Measurements from ENCODE around the gene ADGRA1. TPM values are rescaled to one million over a fixed set of nuclear protein-coding genes. Genes with fewer than 3 reads are reported as not detected.

The ADGRA1 gene
- total RNA-seq, 4 donors from 2014 or later: under 0.01 TPM; not detected in 3

DNA sequence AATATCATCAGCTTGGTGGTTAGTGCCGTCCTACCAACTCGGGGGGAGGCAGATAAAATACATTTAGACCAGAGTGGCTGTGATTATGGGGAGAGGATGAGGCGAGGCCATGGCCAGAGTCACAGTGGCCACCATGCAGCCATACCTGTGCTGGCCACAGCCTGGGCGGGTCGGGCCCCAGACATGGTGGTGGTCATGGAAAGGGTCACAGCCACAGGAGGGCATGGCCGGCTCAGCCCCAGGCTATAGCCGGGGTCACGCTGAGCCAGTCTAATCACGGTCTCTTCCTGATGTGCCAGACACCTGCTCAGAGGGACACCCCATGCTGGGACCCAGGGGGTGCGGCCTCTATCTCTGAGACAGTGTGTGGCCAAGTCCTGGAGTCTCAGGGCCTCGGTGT is 10.2 kb downstream of the ADGRA1 start:
- Histone ChIP-seq H3K9me3 (no peaks in the 10 kb centered on the region), H3K4me1 (peaks cover 0 to 8% (median 0%) of the 10 kb centered on the region in 4 donors), H3K36me3 (no peaks in the 10 kb centered on the region), H3K4me3 (no peak overlapping the region), H3K27me3 (peaks cover 0 to 47% of the 10 kb centered on the region in 2 donors), H3K27ac (no peak overlapping the region)
- no peak for DNase-seq (ENCODE audit: low spot score in 2 of 2)
- no peak for TF ChIP-seq EP300 (IDR thresholded peaks at IDR 0.05)
- no peak for TF ChIP-seq POLR2A (IDR thresholded peaks at IDR 0.05)
- TF ChIP-seq, protein P1, sequence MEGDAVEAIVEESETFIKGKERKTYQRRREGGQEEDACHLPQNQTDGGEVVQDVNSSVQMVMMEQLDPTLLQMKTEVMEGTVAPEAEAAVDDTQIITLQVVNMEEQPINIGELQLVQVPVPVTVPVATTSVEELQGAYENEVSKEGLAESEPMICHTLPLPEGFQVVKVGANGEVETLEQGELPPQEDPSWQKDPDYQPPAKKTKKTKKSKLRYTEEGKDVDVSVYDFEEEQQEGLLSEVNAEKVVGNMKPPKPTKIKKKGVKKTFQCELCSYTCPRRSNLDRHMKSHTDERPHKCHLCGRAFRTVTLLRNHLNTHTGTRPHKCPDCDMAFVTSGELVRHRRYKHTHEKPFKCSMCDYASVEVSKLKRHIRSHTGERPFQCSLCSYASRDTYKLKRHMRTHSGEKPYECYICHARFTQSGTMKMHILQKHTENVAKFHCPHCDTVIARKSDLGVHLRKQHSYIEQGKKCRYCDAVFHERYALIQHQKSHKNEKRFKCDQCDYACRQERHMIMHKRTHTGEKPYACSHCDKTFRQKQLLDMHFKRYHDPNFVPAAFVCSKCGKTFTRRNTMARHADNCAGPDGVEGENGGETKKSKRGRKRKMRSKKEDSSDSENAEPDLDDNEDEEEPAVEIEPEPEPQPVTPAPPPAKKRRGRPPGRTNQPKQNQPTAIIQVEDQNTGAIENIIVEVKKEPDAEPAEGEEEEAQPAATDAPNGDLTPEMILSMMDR (IDR thresholded peaks at IDR 0.05): no peak
- WGBS, 2 donors: 87 to 91% methylated on average over 8 of the region's 11 CpGs

DNA sequence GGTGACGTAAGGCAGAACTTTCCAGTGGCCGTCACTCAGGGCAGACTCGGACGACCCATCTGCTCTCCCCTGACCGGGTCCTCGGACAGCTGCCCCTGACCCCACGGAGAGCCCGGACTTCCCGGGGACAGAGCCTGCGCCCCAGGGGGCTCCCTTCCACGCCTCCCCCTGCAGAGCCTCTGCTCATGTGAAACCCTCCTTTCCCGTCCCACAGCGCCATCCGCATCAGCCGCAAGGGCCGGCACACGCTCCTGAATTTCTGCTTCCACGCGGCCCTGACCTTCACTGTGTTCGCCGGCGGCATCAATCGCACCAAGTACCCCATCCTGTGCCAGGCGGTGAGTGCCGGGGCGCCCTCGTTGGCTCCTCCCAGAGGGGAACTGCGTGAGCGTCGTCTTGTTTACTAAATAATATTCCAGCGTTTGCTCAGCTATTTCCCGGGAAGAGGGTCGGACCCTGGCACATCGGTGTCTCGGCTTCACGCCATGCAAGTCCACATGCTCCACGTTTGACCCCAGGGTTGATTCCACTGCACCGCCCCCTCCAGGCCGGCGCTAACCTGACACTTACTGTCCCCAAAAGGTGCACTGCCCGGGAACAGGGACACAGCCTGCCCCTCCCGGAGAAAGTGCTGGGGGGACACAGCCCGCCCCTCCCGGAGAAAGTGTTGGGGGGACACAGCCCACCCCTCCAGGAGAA is 10.9 kb downstream of the ADGRA1 start:
- no peak overlapping the region for H3K27ac ChIP-seq
- H3K9me3 ChIP-seq: no peaks in the 10 kb centered on the region
- TF ChIP-seq POLR2A (IDR thresholded peaks at IDR 0.05) (no peak), EP300 (IDR thresholded peaks at IDR 0.05) (no peak)
- TF ChIP-seq, protein P1 (IDR thresholded peaks at IDR 0.05): no peak
- no peak for DNase-seq (ENCODE audit: low spot score in 2 of 2)
- no peaks in the 10 kb centered on the region for H3K36me3 ChIP-seq
- peaks cover 0 to 48% of the 10 kb centered on the region in 2 donors for H3K27me3 ChIP-seq
- H3K4me1 ChIP-seq: peaks cover 0 to 8% (median 0%) of the 10 kb centered on the region in 4 donors
- WGBS, 2 donors: 78 to 81% methylated on average over 40 to 44 of the region's 44 CpGs
- H3K4me3 ChIP-seq: no peak overlapping the region

DNA sequence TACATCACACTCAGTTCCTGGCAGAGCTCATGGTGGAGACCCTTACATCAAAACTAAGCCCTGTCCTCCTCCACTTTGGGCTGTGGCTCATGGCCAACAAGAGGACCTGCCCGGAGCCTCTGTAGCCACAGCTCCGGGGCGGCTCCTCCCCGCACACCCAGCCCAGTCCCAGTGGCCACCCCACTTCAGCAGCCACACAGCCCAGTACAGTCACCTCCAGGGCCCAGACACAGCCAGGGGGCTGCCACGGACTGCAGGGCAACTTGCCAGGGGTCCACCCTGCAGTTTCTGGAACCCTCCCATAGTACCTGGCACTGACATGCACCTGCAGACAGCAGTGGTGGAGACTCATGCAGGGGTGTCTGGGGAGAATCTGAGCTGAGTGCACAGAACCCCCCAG is 11.8 kb downstream of the ADGRA1 start:
- no peak overlapping the region for H3K27ac ChIP-seq
- H3K4me1 ChIP-seq: peaks cover 0 to 10% (median 0%) of the 10 kb centered on the region in 4 donors
- peaks cover 0 to 52% of the 10 kb centered on the region in 2 donors for H3K27me3 ChIP-seq
- no peaks in the 10 kb centered on the region for H3K36me3 ChIP-seq
- no peaks in the 10 kb centered on the region for H3K9me3 ChIP-seq
- no peak overlapping the region for H3K4me3 ChIP-seq
- DNase-seq (ENCODE audit: low spot score in 2 of 2): no peak
- TF ChIP-seq EP300 (IDR thresholded peaks at IDR 0.05) (no peak), POLR2A (IDR thresholded peaks at IDR 0.05) (no peak)
- TF ChIP-seq, protein P1 (IDR thresholded peaks at IDR 0.05): no peak
- 34 to 88% methylated on average over 2 to 3 of the region's 5 CpGs for WGBS, 2 donors

DNA sequence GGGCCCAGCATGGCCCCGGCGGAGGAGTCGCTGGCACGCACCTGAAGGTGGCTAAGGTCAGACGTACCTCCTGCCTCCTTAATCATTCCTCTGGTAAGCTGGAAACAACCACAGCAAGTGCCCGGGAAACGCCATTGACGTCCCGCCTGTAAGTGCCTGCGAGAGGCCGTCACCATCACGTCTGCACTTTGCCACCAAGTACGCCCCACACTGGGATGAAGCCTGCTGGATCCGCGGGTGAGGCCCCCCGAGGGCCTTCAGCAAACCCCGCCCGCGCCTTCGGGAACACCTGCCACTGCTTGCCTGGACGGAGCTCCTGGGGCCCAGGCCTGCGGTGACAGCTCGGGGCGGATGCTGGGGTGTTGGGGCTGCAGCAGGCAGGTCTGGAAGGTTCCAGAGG is 12.5 kb downstream of the ADGRA1 start:
- DNase-seq (ENCODE audit: low spot score in 2 of 2): no peak
- Histone ChIP-seq H3K4me3 (no peak overlapping the region), H3K4me1 (peaks cover 0 to 13% (median 0%) of the 10 kb centered on the region in 4 donors), H3K9me3 (no peaks in the 10 kb centered on the region), H3K27ac (no peak overlapping the region), H3K36me3 (no peaks in the 10 kb centered on the region), H3K27me3 (peaks cover 0 to 52% of the 10 kb centered on the region in 2 donors)
- TF ChIP-seq POLR2A (IDR thresholded peaks at IDR 0.05): no peak
- TF ChIP-seq EP300 (IDR thresholded peaks at IDR 0.05): no peak
- TF ChIP-seq, protein P1 (IDR thresholded peaks at IDR 0.05): no peak
- WGBS, 2 donors: 87 to 97% methylated on average over 23 to 24 of the region's 24 CpGs

DNA sequence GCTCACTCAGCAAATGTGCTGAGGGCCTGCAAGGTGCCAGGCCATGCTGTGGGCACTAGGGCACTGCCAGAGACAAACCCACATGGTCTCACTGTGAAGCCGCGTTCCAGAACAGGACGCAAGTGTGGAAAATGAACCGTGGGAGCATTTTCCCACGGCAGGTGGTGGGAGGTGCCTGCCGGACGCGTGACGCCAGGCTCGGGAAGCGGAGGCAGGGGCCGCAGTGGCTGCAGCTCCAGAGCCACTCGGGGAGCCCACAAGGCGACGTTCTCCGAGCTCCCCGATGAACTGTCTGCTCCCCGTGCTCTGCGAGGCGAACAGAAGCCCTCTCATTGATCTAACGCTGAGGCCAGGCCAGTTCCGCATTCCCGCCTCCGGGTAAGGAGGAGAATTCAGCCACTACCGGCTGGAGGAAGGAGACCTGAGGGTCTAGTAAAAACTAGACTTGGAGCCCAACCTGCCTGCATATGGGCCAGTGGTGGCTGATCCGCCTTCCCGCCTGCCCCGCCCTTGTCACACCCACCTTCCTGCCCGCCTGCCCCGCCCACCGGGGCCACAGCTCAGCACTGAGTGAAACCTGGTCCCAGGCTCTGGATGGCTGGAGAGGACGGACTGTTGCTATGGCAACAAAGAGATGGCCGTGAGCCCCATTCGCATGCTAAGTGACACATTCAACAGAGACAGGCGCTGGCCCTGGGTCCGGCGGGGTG is 13.1 kb downstream of the ADGRA1 start:
- Histone ChIP-seq H3K9me3 (peaks cover 0 to under 1% (median 0%) of the 10 kb centered on the region in 4 donors), H3K4me1 (peaks cover 0 to 13% (median 0%) of the 10 kb centered on the region in 4 donors), H3K27me3 (peaks cover 0 to 52% of the 10 kb centered on the region in 2 donors), H3K36me3 (no peaks in the 10 kb centered on the region), H3K4me3 (no peak overlapping the region), H3K27ac (no peak overlapping the region)
- no peak for DNase-seq (ENCODE audit: low spot score in 2 of 2)
- 11 to 15% methylated on average over 16 to 26 of the region's 37 CpGs for WGBS, 2 donors
- TF ChIP-seq, protein P1 (IDR thresholded peaks at IDR 0.05): no peak
- no peak for TF ChIP-seq POLR2A (IDR thresholded peaks at IDR 0.05)
